Posterior vena cava (tissue), 2 donors: ENCODE data around the gene MYO1A. TPM values are rescaled to one million over a fixed set of nuclear protein-coding genes. Genes with fewer than 3 reads are reported as not detected.
"Not testable (repeated sequence)": the region's sequence is repeated elsewhere in the genome, so short reads cannot be mapped to it uniquely, and the experiment has no call there.

ENCODE experiments used
- DNase-seq: peaks from one replicate; pipeline ENCODE4 v3.0.0-alpha.2; 2020; ENCODE audit warnings: low spot score
- intact Hi-C, 2 donors: fragments of 100-400 bp; cut with DNase I; formaldehyde crosslinking; loops; one replicate each; pipeline versions ENCODE4 v1.14.1 to v1.14.2; 2022 to 2023
- total RNA-seq, 2 donors: library from RNA; stranded (reverse); fragmentation: NEBNext Ultra II Directional; extraction: Animal tissue kit (Norgen Biotek cat#: 25700); gene quantifications; one replicate each; pipeline ENCODE4 v1.2.1, GENCODE V29; 2021
- donor health status: DM: yes; HTN: yes; CAD: no.
- donor health status: DM: yes; HTN: yes; CAD: no.

Gene MYO1A
- total RNA-seq, 2 donors from 2014 or later = 0.28 to 1.0 TPM

DNA sequence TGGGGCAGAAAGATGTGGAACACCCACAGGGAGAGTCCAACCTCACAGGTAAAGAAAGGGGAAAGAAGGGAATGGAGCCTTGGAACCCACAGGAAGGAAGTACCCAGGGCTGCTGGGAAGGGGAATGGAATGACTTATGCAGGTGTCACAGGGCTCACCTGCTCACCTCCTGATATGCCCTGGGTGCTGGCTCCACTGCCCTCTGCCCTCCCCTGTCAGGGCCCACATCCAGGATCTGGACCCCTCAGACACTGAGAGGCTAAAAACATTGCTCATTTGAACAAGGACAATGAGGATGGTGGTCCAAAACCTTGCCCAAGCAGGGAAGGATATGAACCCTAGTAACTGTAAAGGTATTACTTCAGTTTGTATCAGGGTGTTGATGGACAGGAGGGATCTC lies 62.9 kb downstream of the MYO1A start:
- no peak for DNase-seq
- intact Hi-C loops = loop anchor here in 1 of 2 donors (5.0 kb wide), 1 partner anchor 225 kb away; the partner anchor contains the start of gene HSD17B6

DNA sequence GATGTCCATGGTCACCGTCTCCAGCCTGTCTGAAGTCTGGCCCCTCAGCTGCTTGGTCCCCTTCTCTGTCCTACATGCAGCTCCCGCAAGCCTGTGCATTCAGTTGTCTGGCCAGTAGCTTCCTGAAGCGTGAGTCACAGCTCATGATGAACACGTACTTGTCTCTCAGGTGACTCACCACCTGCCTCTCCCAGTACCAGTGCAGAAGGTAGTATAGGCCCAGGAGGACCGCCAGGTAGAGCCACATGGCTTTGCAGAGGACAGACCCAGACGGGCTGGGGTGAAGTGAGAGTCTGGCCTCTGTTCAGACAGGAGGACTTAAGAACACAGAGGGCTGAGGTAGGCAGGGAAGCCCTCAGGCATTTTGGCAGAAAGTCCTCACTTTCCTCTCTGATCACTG lies 64.2 kb downstream of the MYO1A start:
- not testable (repeated sequence) for DNase-seq
- intact Hi-C loops = loop anchor here in 1 of 2 donors (5.0 kb wide), 1 partner anchor 223 kb away; the partner anchor contains the start of gene HSD17B6

DNA sequence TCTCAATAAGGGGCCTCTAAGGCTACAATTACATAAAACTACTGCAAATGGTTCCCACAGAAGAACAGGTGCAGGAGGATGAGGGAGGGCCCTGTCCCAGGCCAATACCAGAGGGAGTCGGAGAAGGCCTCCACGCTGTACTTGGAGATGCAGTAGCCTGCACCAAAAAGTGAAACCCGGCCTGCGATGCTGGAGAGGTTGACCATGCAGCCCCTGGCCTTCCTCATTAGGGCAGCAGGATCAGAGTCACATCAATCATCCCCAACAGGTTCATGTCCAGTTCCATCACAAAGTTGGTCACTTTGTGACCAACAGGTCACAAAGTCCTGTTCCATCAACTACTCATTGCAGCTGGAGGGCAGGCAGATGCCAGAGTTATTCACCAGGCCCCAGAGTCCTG lies 66.5 kb downstream of the MYO1A start:
- no peak for DNase-seq
- intact Hi-C loops = no loop called here

DNA sequence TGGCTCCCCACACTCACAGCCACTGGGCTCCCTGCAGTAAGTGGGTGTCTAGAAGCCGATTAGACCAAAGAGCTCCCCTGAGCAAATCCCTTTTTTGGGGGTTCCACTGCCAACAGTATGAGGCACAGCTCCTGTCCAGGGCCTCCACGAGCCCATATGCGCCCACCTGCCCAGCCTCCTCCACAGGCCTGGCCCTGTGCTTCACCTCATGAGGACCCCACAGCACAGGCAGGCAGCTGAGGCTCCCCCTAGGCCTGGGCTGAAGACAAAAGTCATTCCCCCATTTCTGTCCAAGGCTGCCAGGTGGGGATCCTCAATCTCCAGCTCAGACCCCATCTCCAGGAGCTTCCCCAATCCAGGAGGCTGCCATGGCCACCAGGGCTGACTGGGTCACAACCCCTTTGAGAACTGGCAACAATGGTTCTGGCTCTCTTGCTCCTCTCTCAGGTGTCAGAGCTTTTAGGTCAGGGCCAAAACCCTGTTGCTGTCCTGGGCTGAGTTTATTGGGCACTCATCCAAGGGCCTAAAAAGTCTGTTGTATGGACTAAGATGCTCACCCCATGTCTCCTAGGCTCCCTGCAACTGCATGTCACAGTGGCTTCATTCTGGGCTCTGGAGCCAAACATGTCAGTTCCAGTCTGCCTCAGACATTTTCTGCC lies 67.2 kb downstream of the MYO1A start:
- intact Hi-C loops, DNase-seq: not testable (repeated sequence)

DNA sequence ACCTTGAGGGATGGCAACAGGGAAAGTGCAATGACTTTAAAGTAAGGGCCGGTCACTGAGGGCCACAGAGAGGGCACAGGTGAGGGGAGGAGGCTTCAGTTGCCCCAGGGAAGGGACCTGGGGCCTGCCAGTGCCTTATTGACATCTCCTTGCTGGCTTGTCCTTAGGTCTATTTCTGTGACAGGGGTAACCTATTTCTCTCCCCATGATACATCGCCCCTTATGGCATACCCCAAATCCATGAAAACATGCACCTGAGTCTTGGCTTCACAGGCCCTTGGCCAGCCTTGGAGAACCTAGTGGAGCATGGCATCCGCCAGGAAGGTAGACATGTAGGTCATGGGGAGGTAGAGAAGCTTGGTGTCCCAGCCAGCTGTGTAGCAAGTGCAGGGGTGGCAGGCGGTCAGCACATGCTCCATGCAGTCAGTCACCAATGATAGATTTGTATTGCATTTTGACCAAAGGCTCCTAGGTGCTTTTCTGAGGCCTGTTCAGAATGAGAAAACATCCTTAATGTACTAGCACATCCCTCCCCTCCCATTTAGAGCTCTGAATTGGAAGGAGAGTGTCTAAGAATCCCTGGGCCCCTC lies 68.9 kb downstream of the MYO1A start:
- intact Hi-C loops = loop anchor here in 1 of 2 donors (2.0 kb wide), 1 partner anchor 18 kb away; no protein-coding TSS in a partner anchor
- DNase-seq = no peak

DNA sequence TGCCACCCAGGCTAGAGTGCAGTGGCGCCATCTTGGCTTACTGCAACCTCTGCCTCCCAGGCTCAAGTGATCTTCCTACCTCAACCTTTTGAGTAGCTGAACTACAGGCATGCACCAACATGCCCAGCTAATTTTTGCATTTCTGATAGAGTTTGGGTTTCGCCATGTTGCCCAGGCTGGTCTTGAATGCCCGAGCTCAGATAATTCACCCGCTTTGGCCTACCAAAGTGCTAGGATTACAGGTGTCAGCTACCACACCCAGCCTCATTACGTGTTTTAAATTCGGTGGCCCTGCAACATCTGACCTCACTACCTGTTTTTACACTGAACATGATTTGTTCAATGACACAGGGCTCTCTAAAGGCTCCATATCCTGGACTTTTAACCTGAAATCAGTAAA lies 69.7 kb downstream of the MYO1A start:
- DNase-seq = no peak
- intact Hi-C loops = loop anchor here in 1 of 2 donors (2.0 kb wide), 1 partner anchor 19 kb away; no protein-coding TSS in a partner anchor

DNA sequence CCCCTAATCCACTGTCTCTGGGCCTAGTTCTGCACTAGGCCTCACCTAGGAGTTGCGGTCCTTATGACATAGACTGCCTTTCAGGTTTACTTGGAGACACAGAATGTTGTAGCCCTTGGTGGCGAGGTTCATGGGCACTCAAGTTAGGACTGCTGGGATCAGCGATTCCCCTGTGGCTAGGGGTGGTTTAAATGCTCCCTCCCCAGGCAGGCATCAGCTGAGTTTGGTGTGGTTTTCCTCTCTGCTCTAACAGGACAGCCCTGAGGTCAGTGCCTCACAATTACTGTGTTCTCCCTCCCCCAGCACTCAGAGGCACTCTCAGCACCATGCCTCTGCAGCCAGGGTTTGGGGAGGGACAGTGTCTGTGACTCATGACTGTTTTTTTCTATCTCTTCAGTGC lies 70.3 kb downstream of the MYO1A start:
- DNase-seq = no peak
- intact Hi-C loops = loop anchor here in 1 of 2 donors (2.0 kb wide), 1 partner anchor 19 kb away; no protein-coding TSS in a partner anchor

Other genes with a start within 250 kb of the MYO1A start
- gene SDR9C7, start 115.7 kb downstream of the MYO1A start, total RNA-seq = under 1 TPM in 1 of 2 donors, not detected in 1; 0.14 TPM
- under 1 TPM; 0.19 to 0.51 TPM for gene RDH16, start 92.5 kb downstream of the MYO1A start, total RNA-seq
- gene ZBTB39, start 43.6 kb downstream of the MYO1A start, total RNA-seq = 1 to 10 TPM; 4.8 to 5.6 TPM
- under 1 TPM in 1 of 2 donors, not detected in 1; 0.33 TPM for gene TAC3, start 33.6 kb downstream of the MYO1A start, total RNA-seq
- gene NEMP1, start 28.7 kb upstream of the MYO1A start, total RNA-seq = 10 to 100 TPM in 1 of 2 donors, 1 to 10 TPM in 1; 8.8 to 12.4 TPM
- gene NAB2, start 39.0 kb upstream of the MYO1A start, total RNA-seq = 10 to 100 TPM; 27.0 to 36.3 TPM
- gene STAT6, start 61.2 kb upstream of the MYO1A start, total RNA-seq = 100 to 1,000 TPM; 162 to 201 TPM
- gene LRP1, start 78.4 kb upstream of the MYO1A start, total RNA-seq = 100 to 1,000 TPM; 465 to 757 TPM
- gene LRP1-AS, start 97.5 kb upstream of the MYO1A start, total RNA-seq = not detected
- under 1 TPM; 0.24 to 0.79 TPM for gene NXPH4, start 166.7 kb upstream of the MYO1A start, total RNA-seq
- 10 to 100 TPM; 53.2 to 53.7 TPM for gene SHMT2, start 179.6 kb upstream of the MYO1A start, total RNA-seq
- 1 to 10 TPM; 1.2 to 2.8 TPM for gene STAC3, start 201.1 kb upstream of the MYO1A start, total RNA-seq